HTERT RPE-1 (cell line): ENCODE measurements around the gene ZC3H14.
"Not testable (repeated sequence)": the region's sequence is repeated elsewhere in the genome, so short reads cannot be mapped to it uniquely, and the experiment has no call there.

Source experiments
- in situ Hi-C: fragments of 300-500 bp; cut with MboI; formaldehyde crosslinking; loops from 4 replicates; pipeline ENCODE4 v1.14.3; 2020; ENCODE audit warnings: low sequenced_read_pairs

Gene ZC3H14, protein sequence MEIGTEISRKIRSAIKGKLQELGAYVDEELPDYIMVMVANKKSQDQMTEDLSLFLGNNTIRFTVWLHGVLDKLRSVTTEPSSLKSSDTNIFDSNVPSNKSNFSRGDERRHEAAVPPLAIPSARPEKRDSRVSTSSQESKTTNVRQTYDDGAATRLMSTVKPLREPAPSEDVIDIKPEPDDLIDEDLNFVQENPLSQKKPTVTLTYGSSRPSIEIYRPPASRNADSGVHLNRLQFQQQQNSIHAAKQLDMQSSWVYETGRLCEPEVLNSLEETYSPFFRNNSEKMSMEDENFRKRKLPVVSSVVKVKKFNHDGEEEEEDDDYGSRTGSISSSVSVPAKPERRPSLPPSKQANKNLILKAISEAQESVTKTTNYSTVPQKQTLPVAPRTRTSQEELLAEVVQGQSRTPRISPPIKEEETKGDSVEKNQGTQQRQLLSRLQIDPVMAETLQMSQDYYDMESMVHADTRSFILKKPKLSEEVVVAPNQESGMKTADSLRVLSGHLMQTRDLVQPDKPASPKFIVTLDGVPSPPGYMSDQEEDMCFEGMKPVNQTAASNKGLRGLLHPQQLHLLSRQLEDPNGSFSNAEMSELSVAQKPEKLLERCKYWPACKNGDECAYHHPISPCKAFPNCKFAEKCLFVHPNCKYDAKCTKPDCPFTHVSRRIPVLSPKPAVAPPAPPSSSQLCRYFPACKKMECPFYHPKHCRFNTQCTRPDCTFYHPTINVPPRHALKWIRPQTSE

DNA sequence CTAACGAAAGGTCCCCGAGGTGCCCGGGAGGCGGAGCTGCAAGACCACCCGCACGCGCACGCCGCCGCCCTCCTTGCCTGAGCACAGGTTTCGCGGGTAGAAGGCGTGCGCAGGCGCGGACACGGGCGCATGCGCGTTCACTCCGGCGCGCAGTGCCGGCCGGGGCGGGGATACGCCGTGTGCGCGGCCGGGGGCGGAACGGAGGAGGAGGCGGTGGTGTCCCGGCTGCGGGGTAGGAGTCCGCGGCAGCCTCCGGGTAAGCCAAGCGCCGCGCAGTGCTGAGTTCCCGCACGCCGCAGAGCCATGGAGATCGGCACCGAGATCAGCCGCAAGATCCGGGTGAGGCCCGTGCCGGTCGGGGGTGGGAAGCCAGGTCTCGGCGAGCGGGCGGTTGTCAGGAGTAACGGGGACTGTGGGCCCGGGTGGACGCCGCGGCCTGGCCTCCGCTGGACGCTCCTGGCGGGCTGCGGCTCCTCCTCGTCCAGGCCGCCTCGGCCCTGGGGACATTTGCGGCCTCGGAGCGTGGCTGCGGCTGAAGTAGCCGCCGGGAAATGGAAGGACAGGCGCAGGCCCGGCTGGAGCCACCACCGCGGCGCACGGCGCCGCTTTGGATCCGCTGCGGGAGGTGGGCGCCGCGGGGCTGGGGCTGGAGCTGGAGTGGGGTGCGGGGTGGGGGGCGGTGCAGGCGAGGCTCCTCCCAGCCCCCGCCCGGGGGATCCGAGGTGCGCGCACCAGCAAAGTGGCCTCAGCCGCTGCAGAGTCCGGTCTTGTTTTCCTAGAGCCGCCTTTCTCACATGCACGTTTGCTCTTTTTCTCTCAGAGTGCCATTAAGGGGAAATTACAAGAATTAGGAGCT, at the start of gene ZC3H14:
Gene ZC3H14, plus strand, starts transcription at position 207 of the 856 bp plus-strand sequence. Its CDS starts 97 bp downstream, at position 304.
- in situ Hi-C loops, result no loop called here

- in situ Hi-C loops, result no loop called here
Observed at GRCh38 chr14:88515499-88516221, 47.2 kb upstream of the ZC3H14 start.

GRCh38 chr14:88516861-88517357, 45.9 kb upstream of the ZC3H14 start:
- in situ Hi-C loops, result no loop called here

- in situ Hi-C loops, result no loop called here
Observed at GRCh38 chr14:88518592-88519512, 44.0 kb upstream of the ZC3H14 start.

DNA sequence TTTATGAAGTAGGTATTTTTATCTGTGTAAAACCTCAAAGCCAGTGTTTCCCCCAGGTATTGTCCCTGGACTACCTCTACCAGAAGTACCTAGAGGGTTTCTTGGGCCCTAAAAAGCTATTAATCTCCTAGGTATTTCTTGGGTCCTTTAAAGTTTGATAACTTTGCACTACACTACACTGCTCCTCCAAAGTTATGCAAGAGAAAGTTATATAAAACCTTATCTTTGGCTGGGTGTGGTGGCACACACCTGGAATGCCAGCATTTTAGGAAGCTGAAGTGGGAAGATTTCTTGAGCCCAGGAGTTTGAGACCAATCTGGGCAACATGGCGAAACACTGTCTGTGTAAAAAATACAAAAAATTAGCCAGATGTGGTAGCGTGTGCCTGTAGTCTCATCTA, 42.9 kb upstream of the ZC3H14 start:
- in situ Hi-C loops, result no loop called here

DNA sequence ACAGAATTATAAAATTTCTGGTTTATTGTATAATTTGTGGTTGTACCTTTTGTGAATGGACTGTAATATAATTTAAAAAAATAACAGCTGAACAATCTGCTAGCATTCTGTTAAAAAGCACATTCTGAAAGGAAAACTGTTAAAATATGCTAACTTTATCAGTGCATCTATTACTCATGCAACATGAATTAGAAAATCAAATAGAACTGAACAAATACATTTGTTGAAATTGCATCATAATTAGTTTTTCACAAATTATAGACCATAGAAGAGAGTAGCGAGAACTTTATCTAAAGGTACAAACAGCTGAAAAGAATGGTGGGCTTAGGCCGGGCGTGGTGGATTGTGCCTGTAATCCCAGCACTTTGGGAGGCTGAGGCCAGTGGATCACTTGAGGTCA, 41.0 kb upstream of the ZC3H14 start:
- in situ Hi-C loops, result no loop called here

DNA sequence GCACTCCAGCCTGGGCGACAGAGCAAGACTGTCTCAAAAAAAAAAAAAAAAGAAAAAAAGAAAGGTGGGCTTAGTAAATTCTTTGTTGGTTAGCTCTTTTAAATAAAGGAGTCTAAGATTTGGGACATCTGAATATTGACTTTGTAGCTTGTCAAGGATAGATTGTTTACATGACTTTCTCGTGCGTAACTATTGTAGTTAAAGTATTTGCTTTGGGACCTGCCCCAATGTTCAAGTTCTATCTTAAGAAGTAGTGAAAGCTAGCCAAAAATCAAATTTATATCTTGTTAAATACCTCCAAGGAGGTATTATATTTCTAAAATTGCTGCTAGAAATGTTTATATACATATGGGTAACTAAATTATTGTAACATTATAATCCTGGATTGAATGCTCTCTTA, 40.4 kb upstream of the ZC3H14 start:
- in situ Hi-C loops, result no loop called here

- in situ Hi-C loops, result not testable (repeated sequence)
Observed at GRCh38 chr14:88529889-88530288, 32.9 kb upstream of the ZC3H14 start.

DNA sequence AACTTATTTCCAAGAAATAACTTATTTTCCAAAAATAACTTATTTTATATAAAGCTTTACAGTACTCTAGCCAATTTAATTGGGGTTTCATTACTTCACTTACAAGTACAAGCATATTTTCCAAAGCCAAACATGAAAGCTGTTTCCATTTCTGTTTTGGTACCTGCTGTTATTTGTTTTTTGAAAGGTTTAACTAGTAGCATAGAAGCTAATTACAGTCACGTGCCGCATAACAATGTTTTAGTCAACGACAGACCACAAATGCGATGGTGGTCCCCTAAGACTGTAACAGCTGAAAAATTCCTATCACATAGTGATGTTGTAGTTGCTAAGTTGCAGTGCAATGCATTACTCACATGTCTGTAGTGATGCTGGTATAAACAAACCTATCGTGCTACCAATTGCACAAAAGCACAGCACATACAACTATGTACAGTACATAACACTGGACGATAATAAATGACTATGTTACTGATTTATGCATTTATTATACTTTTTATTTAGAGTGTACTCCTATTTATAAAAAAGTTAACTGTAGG, 29.7 kb upstream of the ZC3H14 start:
- in situ Hi-C loops, result no loop called here

DNA sequence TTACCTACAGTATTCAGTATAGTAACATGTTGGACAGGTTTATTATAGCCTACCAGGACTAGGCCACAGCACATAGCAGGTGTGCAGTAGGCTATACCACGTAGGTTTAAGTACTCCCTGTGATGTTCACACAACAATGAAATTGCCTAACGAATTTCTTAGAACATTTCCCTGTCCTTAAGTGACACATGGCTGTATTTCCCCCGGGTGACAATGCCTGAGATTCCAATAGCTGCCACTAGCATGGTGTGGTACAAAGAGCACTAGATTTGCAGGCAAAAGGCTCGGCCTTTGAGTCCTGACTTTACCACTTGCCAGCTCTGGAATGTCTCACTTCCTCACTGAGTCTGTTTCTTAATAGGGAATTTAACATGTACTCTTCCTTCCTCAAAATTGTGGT, 27.7 kb upstream of the ZC3H14 start:
- in situ Hi-C loops, result no loop called here

DNA sequence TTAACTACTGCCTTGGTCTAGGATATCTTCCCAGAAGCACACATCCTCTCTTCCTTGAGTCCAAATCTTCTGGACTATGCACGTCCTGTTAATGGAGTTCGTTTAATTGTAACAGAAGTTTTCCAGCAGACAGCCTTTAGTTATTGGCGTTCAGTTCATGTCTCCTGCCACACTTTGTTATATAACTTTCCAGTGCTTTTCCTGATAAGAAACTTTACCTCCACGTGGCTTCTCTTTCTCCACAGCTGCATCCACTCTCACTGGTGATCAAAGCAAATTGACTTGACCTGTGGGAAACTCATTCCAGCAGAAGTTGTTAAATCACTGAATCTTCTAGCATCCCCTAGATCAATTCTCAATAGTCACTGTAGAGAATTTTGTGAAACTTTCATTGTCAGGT, 27.0 kb upstream of the ZC3H14 start:
- in situ Hi-C loops, result no loop called here

GRCh38 chr14:88541324-88541723, 21.5 kb upstream of the ZC3H14 start:
- in situ Hi-C loops, result no loop called here

DNA sequence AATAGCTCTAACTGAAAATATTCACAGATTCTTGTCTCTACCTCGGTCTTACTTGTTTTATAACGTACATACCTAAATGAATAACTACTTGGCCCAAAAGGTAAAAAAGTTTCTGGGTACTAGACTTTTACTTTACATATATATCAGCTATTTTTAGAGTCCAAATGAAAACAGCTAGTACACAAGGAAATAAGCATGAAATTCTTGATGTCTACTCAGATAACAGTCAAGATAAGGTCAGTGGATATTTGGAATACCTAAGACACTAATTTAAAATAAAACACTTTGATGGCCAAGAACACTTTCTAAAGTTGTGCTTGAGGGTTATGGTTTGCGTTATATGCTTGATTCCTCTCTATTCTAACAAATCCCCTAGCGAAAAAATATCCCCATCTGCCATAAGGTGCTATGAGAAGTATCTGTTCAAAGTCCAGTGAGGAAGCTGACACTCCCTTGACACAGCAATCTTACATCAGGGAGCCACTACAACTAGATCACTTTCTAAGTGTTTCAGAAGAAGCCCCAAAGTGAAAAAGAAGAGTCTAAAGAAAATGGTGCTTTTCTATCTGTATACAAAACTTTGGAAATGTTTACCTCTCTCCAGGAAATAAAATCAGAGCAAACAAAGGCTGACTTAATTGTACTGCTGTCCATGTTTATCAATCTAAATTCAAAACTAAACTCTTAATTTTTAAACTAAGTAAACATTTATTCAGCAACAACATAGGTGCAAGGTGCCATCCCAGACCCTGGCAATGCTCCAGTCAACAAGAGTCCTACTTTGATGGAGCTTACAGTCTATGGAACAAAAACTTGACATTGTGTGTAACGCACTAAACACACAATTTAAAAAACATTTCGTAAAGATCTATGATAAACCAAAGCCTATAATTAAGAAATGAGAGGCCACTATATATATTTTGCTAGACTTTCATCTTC, 19.7 kb upstream of the ZC3H14 start:
- in situ Hi-C loops, result no loop called here

DNA sequence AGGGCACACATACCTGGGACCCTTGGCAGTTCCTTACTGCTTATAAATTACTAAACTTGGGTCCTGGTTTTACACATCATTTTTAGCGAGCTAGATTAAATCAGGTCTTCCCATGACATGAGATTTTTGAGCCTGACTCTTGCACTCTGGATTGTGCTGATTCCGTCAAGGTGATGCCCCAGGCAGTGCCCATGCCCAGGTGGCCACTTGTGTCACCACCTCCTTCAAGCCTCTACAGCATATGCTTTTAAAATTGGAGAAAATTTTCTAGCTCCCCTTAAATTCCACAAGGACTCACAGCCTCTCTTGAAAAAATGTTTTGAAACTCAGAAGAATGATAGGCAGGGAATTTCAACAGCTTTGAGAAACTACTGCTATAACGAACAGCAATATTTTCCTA, 17.6 kb upstream of the ZC3H14 start:
- in situ Hi-C loops, result no loop called here

- in situ Hi-C loops, result no loop called here
Observed at GRCh38 chr14:88546621-88547385, 16.0 kb upstream of the ZC3H14 start.

- in situ Hi-C loops, result no loop called here
Observed at GRCh38 chr14:88547386-88547780, 15.5 kb upstream of the ZC3H14 start.

DNA sequence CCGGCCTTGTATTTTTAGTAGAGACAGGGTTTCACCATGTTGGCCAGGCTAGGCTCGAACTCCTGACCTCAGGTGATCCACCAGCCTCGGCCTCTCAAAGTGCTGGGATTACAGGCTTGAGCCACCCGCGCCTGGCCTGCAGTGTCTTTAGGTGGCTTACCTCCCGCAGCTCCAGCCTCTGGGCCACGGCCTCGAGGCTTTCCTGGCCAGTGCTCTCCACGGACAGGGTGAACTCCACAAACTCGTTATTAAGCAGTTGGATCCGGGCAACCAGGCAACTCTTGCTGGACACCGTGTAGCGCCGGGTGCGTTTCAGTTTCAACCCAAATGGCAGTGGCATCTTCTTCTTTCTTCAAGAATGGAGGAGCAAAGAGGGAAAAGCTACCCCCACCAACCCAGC, 12.8 kb upstream of the ZC3H14 start:
- in situ Hi-C loops, result no loop called here
